IMR-90 (cell line): ENCODE measurements around the gene HSPB6. TPM values are rescaled to one million over a fixed set of nuclear protein-coding genes. Genes with fewer than 3 reads are reported as not detected.

ENCODE experiments used
- ATAC-seq: fragments of 200-7000 bp; cut with Tn5 transposase; 2 replicates; pipeline ENCODE4 v1.9.1; 2020; ENCODE audit warnings: low read depth, mild to moderate bottlenecking, moderate library complexity
- BruUV-seq: library from RNA; stranded (reverse); fragments of 400-500 nt; replicated peaks from 2 replicates; lab custom pipeline; 2021; lab: Mats Ljungman, UMichigan
- CTCF ChIA-PET: fragments of 300-600 bp; formaldehyde crosslinking; extraction: SDS; loops from one replicate; lab custom pipeline; 2021; ENCODE audit warnings: antibody characterized with exemption; lab: Yijun Ruan, JAX
- POLR2A ChIA-PET: fragments of 300-600 bp; sonication (Branson Sonifier 250); formaldehyde crosslinking; loops from one replicate; lab custom pipeline; 2022; ENCODE audit warnings: antibody characterized with exemption; ENCODE audit not compliant: unreplicated experiment; lab: Charles Lee
- DNase-seq: peaks from one replicate; pipeline ENCODE4 v3.0.0; 2013
- H2AFZ ChIP-seq: replicated peaks from 2 replicates; pipeline ENCODE3; 2013; ENCODE audit warnings: low read length, mild to moderate bottlenecking; ENCODE audit not compliant: poor library complexity
- H2AK5ac ChIP-seq: 2 replicates; pipeline ENCODE4 v1.6.1; 2013; ENCODE audit warnings: low read depth, low read length, inconsistent platforms
- H2AK9ac ChIP-seq: replicated peaks from 2 replicates; pipeline ENCODE3; 2013; ENCODE audit warnings: mild to moderate bottlenecking, low read depth, low read length, moderate library complexity; ENCODE audit not compliant: poor library complexity
- H2BK120ac ChIP-seq: 2 replicates; pipeline ENCODE4 v1.6.1; 2013; ENCODE audit warnings: low read depth, low read length, inconsistent platforms
- H2BK15ac ChIP-seq: 3 replicates; pipeline ENCODE4 v1.6.1; 2013; ENCODE audit warnings: low read depth, low read length, inconsistent platforms
- H2BK20ac ChIP-seq: 2 replicates; pipeline ENCODE4 v1.6.1; 2013; ENCODE audit warnings: low read depth, mild to moderate bottlenecking, inconsistent platforms, low read length, moderate library complexity
- H2BK5ac ChIP-seq: 2 replicates; pipeline ENCODE4 v1.6.1; 2013; ENCODE audit warnings: mild to moderate bottlenecking, low read depth, low read length, inconsistent platforms; ENCODE audit not compliant: poor library complexity, severe bottlenecking
- H3K14ac ChIP-seq: replicated peaks from 2 replicates; pipeline ENCODE4 v1.6.1; 2013; ENCODE audit warnings: low read depth, low read length, inconsistent platforms
- H3K18ac ChIP-seq: 2 replicates; pipeline ENCODE4 v1.6.1; 2013; ENCODE audit warnings: low read depth, low read length, control low read depth
- H3K23ac ChIP-seq: 2 replicates; pipeline ENCODE4 v1.6.1; 2013; ENCODE audit warnings: low read depth, low read length, inconsistent platforms
- H3K27ac ChIP-seq: 2 replicates; pipeline ENCODE4 v1.5.1; 2013; ENCODE audit warnings: mild to moderate bottlenecking, control low read depth, low read length; ENCODE audit not compliant: insufficient read depth
- H3K27me3 ChIP-seq: 2 replicates; pipeline ENCODE4 v1.6.1; 2013; ENCODE audit warnings: low read length; ENCODE audit not compliant: control insufficient read depth, insufficient read depth
- H3K36me3 ChIP-seq: 2 replicates; pipeline ENCODE4 v1.6.1; 2013; ENCODE audit warnings: low read length, mixed read lengths; ENCODE audit not compliant: control insufficient read depth, insufficient read depth
- H3K4ac ChIP-seq: 2 replicates; pipeline ENCODE4 v1.6.1; 2013; ENCODE audit warnings: low read depth, low read length, inconsistent platforms
- H3K4me1 ChIP-seq: 2 replicates; pipeline ENCODE4 v1.6.1; 2013; ENCODE audit warnings: low read length, mixed read lengths; ENCODE audit not compliant: control insufficient read depth, insufficient read depth
- H3K4me2 ChIP-seq: 2 replicates; pipeline ENCODE4 v1.6.1; 2013; ENCODE audit warnings: low read depth, mild to moderate bottlenecking, control low read depth, low read length, moderate library complexity
- H3K4me3 ChIP-seq: 2 replicates; pipeline ENCODE4 v1.5.1; 2013; ENCODE audit warnings: low read depth, mild to moderate bottlenecking, control low read depth, low read length, moderate library complexity; ENCODE audit not compliant: insufficient read depth
- H3K56ac ChIP-seq: 2 replicates; pipeline ENCODE4 v1.6.1; 2013; ENCODE audit warnings: low read length, inconsistent platforms; ENCODE audit not compliant: insufficient read depth; ENCODE audit errors: extremely low read depth
- H3K79me1 ChIP-seq, 2 experiments: 2 replicates each; pipeline ENCODE4 v1.6.1; 2013; ENCODE audit warnings: low read length in 2 of 2, inconsistent platforms in 1 of 2, low read depth in 1 of 2
- H3K9ac ChIP-seq: 2 replicates; pipeline ENCODE4 v1.6.1; 2013; ENCODE audit warnings: low read depth, low read length, control low read depth
- H3K9me1 ChIP-seq: 2 replicates; pipeline ENCODE4 v1.6.1; 2013; ENCODE audit warnings: low read length, inconsistent platforms; ENCODE audit not compliant: insufficient read depth
- H3K9me3 ChIP-seq: 2 replicates; pipeline ENCODE4 v1.6.1; 2013; ENCODE audit warnings: low read length; ENCODE audit not compliant: control insufficient read depth, insufficient read depth
- H4K20me1 ChIP-seq: 2 replicates; pipeline ENCODE4 v1.6.1; 2013; ENCODE audit warnings: low read length, inconsistent platforms; ENCODE audit not compliant: insufficient read depth
- H4K5ac ChIP-seq: 2 replicates; pipeline ENCODE4 v1.6.1; 2013; ENCODE audit warnings: mild to moderate bottlenecking, low read depth, low read length, control low read depth
- H4K8ac ChIP-seq, 2 experiments: 2 replicates each; pipeline ENCODE4 v1.6.1; 2013; ENCODE audit warnings: low read depth in 2 of 2, low read length in 2 of 2, control low read depth in 1 of 2, inconsistent platforms in 1 of 2
- H4K91ac ChIP-seq: 2 replicates; pipeline ENCODE4 v1.6.1; 2013; ENCODE audit warnings: low read depth, low read length, inconsistent platforms; ENCODE audit not compliant: insufficient read depth
- BHLHE40 ChIP-seq: fragments of 150-350 bp; IDR thresholded peaks from 2 replicates; pipeline ENCODE4 v1.6.1; 2016; ENCODE audit warnings: mild to moderate bottlenecking, low read depth, low read length
- CHD1 ChIP-seq: IDR thresholded peaks from 2 replicates; pipeline ENCODE4 v1.6.1; 2012; ENCODE audit warnings: low read depth, low read length, improper control_type of control experiment
- FOS ChIP-seq: fragments of 150-350 bp; IDR thresholded peaks from 2 replicates; pipeline ENCODE4 v1.6.1; 2016; ENCODE audit warnings: low read depth, low read length
- MAFK ChIP-seq: IDR thresholded peaks from 2 replicates; pipeline ENCODE4 v1.6.1; 2012; ENCODE audit warnings: low read depth, low read length, improper control_type of control experiment
- MAZ ChIP-seq: IDR thresholded peaks from 2 replicates; pipeline ENCODE4 v1.6.1; 2012; ENCODE audit warnings: low read depth, mild to moderate bottlenecking, low read length, improper control_type of control experiment, moderate library complexity, borderline replicate concordance
- MXI1 ChIP-seq: IDR thresholded peaks from 2 replicates; pipeline ENCODE4 v1.6.1; 2012; ENCODE audit warnings: low read depth, mild to moderate bottlenecking, low read length, moderate library complexity, borderline replicate concordance
- NFE2L2 ChIP-seq: fragments of 150-350 bp; IDR thresholded peaks from 2 replicates; pipeline ENCODE4 v1.6.1; 2016; ENCODE audit warnings: low read depth, mild to moderate bottlenecking, low read length
- POLR2A ChIP-seq: IDR thresholded peaks from 2 replicates; pipeline ENCODE4 v1.6.1; 2012; ENCODE audit warnings: mild to moderate bottlenecking, low read depth, low read length
- RAD21 ChIP-seq: IDR thresholded peaks from 2 replicates; pipeline ENCODE4 v1.6.1; 2012; ENCODE audit warnings: low read length, improper control_type of control experiment
- RCOR1 ChIP-seq: IDR thresholded peaks from 2 replicates; pipeline ENCODE4 v1.6.1; 2012; ENCODE audit warnings: mild to moderate bottlenecking, low read length, improper control_type of control experiment; ENCODE audit not compliant: insufficient replicate concordance
- RFX5 ChIP-seq: IDR thresholded peaks from 2 replicates; pipeline ENCODE4 v1.8.0; 2012; ENCODE audit warnings: low read depth, mild to moderate bottlenecking, low read length, moderate library complexity
- SMC3 ChIP-seq: fragments of 150-350 bp; IDR thresholded peaks from 2 replicates; pipeline ENCODE4 v1.6.1; 2016; ENCODE audit warnings: low read depth, mild to moderate bottlenecking, antibody characterized with exemption, low read length, moderate library complexity
- whole genome bisulfite sequencing, 2 experiments: methylation state at CpG; one replicate each; pipeline versions ENCODE4 v1.1.5 to v1.1.7; 2013; ENCODE audit warnings: missing lambda C conversion rate in 2 of 2; ENCODE audit not compliant: insufficient read length in 1 of 2; ENCODE audit errors: extremely low coverage in 2 of 2; 5-methylcytosine and 5-hydroxymethylcytosine counted together
- dilution Hi-C: fragments of 300-500 bp; cut with HindIII; formaldehyde crosslinking; loops from one replicate; pipeline ENCODE4 v1.14.3; 2018; ENCODE audit warnings: low sequenced_read_pairs; ENCODE audit not compliant: unreplicated experiment
- in situ Hi-C: fragments of 300-500 bp; cut with MboI; formaldehyde crosslinking; loops from 3 replicates; pipeline ENCODE4 v1.14.3; 2019; ENCODE audit warnings: low sequenced_read_pairs, inconsistent platforms, mixed read lengths
- intact Hi-C: fragments of 100-400 bp; cut with micrococcal nuclease; formaldehyde crosslinking; loops from 2 replicates; pipeline ENCODE4 v1.10.0; 2022
- polyA plus RNA-seq, 3 experiments: library from polyadenylated mRNA; depleted of rRNA; stranded (reverse); fragments of >200 nt; gene quantifications; 2 replicates each; pipeline ENCODE4 v1.2.3, GENCODE V29; 2012; ENCODE audit warnings: low replicate concordance in 1 of 3
- total RNA-seq: library from RNA; depleted of rRNA; stranded (reverse); fragments of >200 nt; gene quantifications from 2 replicates; pipeline ENCODE4 v1.2.3, GENCODE V29; 2012
- TF ChIP-seq, protein P1 (sequence below): conservative IDR thresholded peaks from 2 replicates; pipeline ENCODE4 v1.5.1; 2012; ENCODE audit warnings: mild to moderate bottlenecking, low read depth, low read length, improper control_type of control experiment
- TF ChIP-seq, protein P2 (sequence below): fragments of 150-350 bp; IDR thresholded peaks from 2 replicates; pipeline ENCODE4 v1.6.1; 2016; ENCODE audit warnings: low read depth, mild to moderate bottlenecking, low read length, moderate library complexity, borderline replicate concordance
- TF ChIP-seq, protein P3 (sequence below): fragments of 150-350 bp; IDR thresholded peaks from 2 replicates; pipeline ENCODE4 v1.6.1; 2017; ENCODE audit warnings: mild to moderate bottlenecking, antibody characterized with exemption, low read length, low read depth

Gene HSPB6
- total and polyA plus RNA-seq, 2 of the 4 experiments (the other 2 are of a cell fraction) = 5.7 to 206 TPM

DNA sequence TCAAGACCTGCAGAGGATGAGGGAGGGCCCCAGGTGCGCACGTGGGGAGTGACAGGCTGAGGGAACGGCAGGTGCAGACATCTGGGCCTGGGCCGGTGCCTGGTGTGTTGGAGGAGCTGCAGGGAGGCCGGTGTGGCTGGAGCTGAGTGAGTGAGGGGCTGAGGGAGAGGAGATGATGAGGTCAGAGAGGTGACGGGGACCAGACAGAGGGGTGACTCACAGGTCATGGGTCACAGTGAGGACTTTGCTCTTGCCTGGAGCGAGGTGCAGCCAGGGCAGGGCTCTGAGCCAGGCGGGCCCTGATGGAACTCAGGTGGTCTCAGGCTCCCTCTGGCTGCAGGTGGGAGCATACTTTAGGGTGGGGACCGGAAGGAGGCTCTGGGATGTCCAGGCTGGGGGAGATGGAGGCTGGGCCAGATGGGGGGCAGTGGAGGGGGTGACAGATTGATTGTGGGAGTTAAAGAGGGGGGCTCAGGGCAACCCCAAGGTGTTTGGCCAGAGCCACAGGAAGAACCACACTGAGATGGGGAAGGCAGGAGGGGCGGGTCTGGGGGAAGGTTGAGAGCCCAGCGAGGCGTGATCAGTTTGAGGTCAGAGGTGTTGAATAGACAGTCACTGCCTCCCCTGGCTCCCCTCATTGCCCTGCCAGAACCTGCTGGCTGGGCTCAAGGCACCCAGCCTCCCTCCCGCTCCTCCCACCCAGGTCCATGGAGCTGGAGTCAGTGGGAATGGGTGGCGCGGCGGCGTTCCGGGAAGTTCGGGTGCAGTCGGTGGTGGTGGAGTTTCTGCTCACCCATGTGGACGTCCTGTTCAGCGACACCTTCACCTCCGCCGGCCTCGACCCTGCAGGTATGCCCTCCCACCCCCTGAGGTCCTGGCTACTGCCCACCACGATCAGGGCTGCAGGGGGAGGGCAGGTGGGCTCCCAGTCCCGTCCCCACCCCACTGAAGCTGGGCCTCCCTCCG is 26.9 kb upstream of the HSPB6 start:
- Histone ChIP-seq H2BK120ac (no peak overlapping the region), H3K79me1 (no peaks in the 10 kb centered on the region), H2AFZ (no peak overlapping the region), H4K91ac (no peak overlapping the region), H3K4me1 (no peaks in the 10 kb centered on the region), H3K9ac (no peak overlapping the region), H3K4ac (no peak overlapping the region), H3K36me3 (peaks cover 14% of the 10 kb centered on the region), H3K56ac (no peak overlapping the region), H3K27me3 (no peaks in the 10 kb centered on the region), H3K14ac (no peak overlapping the region), H2AK9ac (no peak overlapping the region), H4K20me1 (no peaks in the 10 kb centered on the region), H3K9me1 (no peaks in the 10 kb centered on the region), H2BK15ac (no peak overlapping the region), H3K27ac (no peak overlapping the region), H3K18ac (no peak overlapping the region), H4K8ac (no peak overlapping the region), H2BK20ac (no peak overlapping the region), H3K4me2 (no peak overlapping the region), H3K4me3 (no peak overlapping the region), H3K23ac (no peak overlapping the region), H4K5ac (no peak overlapping the region), H2BK5ac (no peak overlapping the region), H3K9me3 (no peaks in the 10 kb centered on the region), H2AK5ac (no peak overlapping the region)
- POLR2A ChIA-PET = no interaction called here
- CTCF ChIA-PET = no interaction called here
- no peak for TF ChIP-seq RCOR1
- TF ChIP-seq POLR2A = no peak
- TF ChIP-seq RFX5 = no peak
- no peak for TF ChIP-seq SMC3
- no peak for TF ChIP-seq MAZ
- TF ChIP-seq, protein P1, sequence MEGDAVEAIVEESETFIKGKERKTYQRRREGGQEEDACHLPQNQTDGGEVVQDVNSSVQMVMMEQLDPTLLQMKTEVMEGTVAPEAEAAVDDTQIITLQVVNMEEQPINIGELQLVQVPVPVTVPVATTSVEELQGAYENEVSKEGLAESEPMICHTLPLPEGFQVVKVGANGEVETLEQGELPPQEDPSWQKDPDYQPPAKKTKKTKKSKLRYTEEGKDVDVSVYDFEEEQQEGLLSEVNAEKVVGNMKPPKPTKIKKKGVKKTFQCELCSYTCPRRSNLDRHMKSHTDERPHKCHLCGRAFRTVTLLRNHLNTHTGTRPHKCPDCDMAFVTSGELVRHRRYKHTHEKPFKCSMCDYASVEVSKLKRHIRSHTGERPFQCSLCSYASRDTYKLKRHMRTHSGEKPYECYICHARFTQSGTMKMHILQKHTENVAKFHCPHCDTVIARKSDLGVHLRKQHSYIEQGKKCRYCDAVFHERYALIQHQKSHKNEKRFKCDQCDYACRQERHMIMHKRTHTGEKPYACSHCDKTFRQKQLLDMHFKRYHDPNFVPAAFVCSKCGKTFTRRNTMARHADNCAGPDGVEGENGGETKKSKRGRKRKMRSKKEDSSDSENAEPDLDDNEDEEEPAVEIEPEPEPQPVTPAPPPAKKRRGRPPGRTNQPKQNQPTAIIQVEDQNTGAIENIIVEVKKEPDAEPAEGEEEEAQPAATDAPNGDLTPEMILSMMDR = no peak
- TF ChIP-seq MAFK = no peak
- TF ChIP-seq MXI1 = no peak
- TF ChIP-seq BHLHE40 = no peak
- TF ChIP-seq NFE2L2 = no peak
- no peak for TF ChIP-seq FOS
- TF ChIP-seq, protein P2, sequence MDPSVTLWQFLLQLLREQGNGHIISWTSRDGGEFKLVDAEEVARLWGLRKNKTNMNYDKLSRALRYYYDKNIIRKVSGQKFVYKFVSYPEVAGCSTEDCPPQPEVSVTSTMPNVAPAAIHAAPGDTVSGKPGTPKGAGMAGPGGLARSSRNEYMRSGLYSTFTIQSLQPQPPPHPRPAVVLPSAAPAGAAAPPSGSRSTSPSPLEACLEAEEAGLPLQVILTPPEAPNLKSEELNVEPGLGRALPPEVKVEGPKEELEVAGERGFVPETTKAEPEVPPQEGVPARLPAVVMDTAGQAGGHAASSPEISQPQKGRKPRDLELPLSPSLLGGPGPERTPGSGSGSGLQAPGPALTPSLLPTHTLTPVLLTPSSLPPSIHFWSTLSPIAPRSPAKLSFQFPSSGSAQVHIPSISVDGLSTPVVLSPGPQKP = no peak
- no peak for TF ChIP-seq RAD21
- TF ChIP-seq, protein P3, sequence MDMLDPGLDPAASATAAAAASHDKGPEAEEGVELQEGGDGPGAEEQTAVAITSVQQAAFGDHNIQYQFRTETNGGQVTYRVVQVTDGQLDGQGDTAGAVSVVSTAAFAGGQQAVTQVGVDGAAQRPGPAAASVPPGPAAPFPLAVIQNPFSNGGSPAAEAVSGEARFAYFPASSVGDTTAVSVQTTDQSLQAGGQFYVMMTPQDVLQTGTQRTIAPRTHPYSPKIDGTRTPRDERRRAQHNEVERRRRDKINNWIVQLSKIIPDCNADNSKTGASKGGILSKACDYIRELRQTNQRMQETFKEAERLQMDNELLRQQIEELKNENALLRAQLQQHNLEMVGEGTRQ = no peak
- no peak for TF ChIP-seq CHD1
- no peak for ATAC-seq
- dilution Hi-C loops = no loop called here
- in situ Hi-C loops = no loop called here
- 66% methylated on average over 10 of the region's 28 CpGs; no CpG with 5 or more reads in 1 of the 2 experiments for WGBS, 2 experiments
- DNase-seq = no peak
- intact Hi-C loops = no loop called here
- BruUV-seq = no TSS peak
